IMR-90 (cell line): ENCODE data around the gene ZNF835. TPM values are rescaled to one million over a fixed set of nuclear protein-coding genes. Genes with fewer than 3 reads are reported as not detected.

Experiments used
- ATAC-seq: fragments of 200-7000 bp; cut with Tn5 transposase; 2 replicates; pipeline ENCODE4 v1.9.1; 2020; ENCODE audit warnings: low read depth, mild to moderate bottlenecking, moderate library complexity
- BruUV-seq: library from RNA; stranded (reverse); fragments of 400-500 nt; replicated peaks from 2 replicates; lab custom pipeline; 2021; lab: Mats Ljungman, UMichigan
- CTCF ChIA-PET: fragments of 300-600 bp; formaldehyde crosslinking; extraction: SDS; loops from one replicate; lab custom pipeline; 2021; ENCODE audit warnings: antibody characterized with exemption; lab: Yijun Ruan, JAX
- POLR2A ChIA-PET: fragments of 300-600 bp; sonication (Branson Sonifier 250); formaldehyde crosslinking; loops from one replicate; lab custom pipeline; 2022; ENCODE audit warnings: antibody characterized with exemption; ENCODE audit not compliant: unreplicated experiment; lab: Charles Lee
- DNase-seq: peaks from one replicate; pipeline ENCODE4 v3.0.0; 2013
- H2AFZ ChIP-seq: replicated peaks from 2 replicates; pipeline ENCODE3; 2013; ENCODE audit warnings: low read length, mild to moderate bottlenecking; ENCODE audit not compliant: poor library complexity
- H2AK5ac ChIP-seq: 2 replicates; pipeline ENCODE4 v1.6.1; 2013; ENCODE audit warnings: low read depth, low read length, inconsistent platforms
- H2AK9ac ChIP-seq: replicated peaks from 2 replicates; pipeline ENCODE3; 2013; ENCODE audit warnings: mild to moderate bottlenecking, low read depth, low read length, moderate library complexity; ENCODE audit not compliant: poor library complexity
- H2BK120ac ChIP-seq: 2 replicates; pipeline ENCODE4 v1.6.1; 2013; ENCODE audit warnings: low read depth, low read length, inconsistent platforms
- H2BK15ac ChIP-seq: 3 replicates; pipeline ENCODE4 v1.6.1; 2013; ENCODE audit warnings: low read depth, low read length, inconsistent platforms
- H2BK20ac ChIP-seq: 2 replicates; pipeline ENCODE4 v1.6.1; 2013; ENCODE audit warnings: low read depth, mild to moderate bottlenecking, inconsistent platforms, low read length, moderate library complexity
- H2BK5ac ChIP-seq: 2 replicates; pipeline ENCODE4 v1.6.1; 2013; ENCODE audit warnings: mild to moderate bottlenecking, low read depth, low read length, inconsistent platforms; ENCODE audit not compliant: poor library complexity, severe bottlenecking
- H3K14ac ChIP-seq: replicated peaks from 2 replicates; pipeline ENCODE4 v1.6.1; 2013; ENCODE audit warnings: low read depth, low read length, inconsistent platforms
- H3K18ac ChIP-seq: 2 replicates; pipeline ENCODE4 v1.6.1; 2013; ENCODE audit warnings: low read depth, low read length, control low read depth
- H3K23ac ChIP-seq: 2 replicates; pipeline ENCODE4 v1.6.1; 2013; ENCODE audit warnings: low read depth, low read length, inconsistent platforms
- H3K27ac ChIP-seq: 2 replicates; pipeline ENCODE4 v1.5.1; 2013; ENCODE audit warnings: mild to moderate bottlenecking, control low read depth, low read length; ENCODE audit not compliant: insufficient read depth
- H3K27me3 ChIP-seq: 2 replicates; pipeline ENCODE4 v1.6.1; 2013; ENCODE audit warnings: low read length; ENCODE audit not compliant: control insufficient read depth, insufficient read depth
- H3K36me3 ChIP-seq: 2 replicates; pipeline ENCODE4 v1.6.1; 2013; ENCODE audit warnings: low read length, mixed read lengths; ENCODE audit not compliant: control insufficient read depth, insufficient read depth
- H3K4ac ChIP-seq: 2 replicates; pipeline ENCODE4 v1.6.1; 2013; ENCODE audit warnings: low read depth, low read length, inconsistent platforms
- H3K4me1 ChIP-seq: 2 replicates; pipeline ENCODE4 v1.6.1; 2013; ENCODE audit warnings: low read length, mixed read lengths; ENCODE audit not compliant: control insufficient read depth, insufficient read depth
- H3K4me2 ChIP-seq: 2 replicates; pipeline ENCODE4 v1.6.1; 2013; ENCODE audit warnings: low read depth, mild to moderate bottlenecking, control low read depth, low read length, moderate library complexity
- H3K4me3 ChIP-seq: 2 replicates; pipeline ENCODE4 v1.5.1; 2013; ENCODE audit warnings: low read depth, mild to moderate bottlenecking, control low read depth, low read length, moderate library complexity; ENCODE audit not compliant: insufficient read depth
- H3K56ac ChIP-seq: 2 replicates; pipeline ENCODE4 v1.6.1; 2013; ENCODE audit warnings: low read length, inconsistent platforms; ENCODE audit not compliant: insufficient read depth; ENCODE audit errors: extremely low read depth
- H3K79me1 ChIP-seq, 2 experiments: 2 replicates each; pipeline ENCODE4 v1.6.1; 2013; ENCODE audit warnings: low read length in 2 of 2, inconsistent platforms in 1 of 2, low read depth in 1 of 2
- H3K9ac ChIP-seq: 2 replicates; pipeline ENCODE4 v1.6.1; 2013; ENCODE audit warnings: low read depth, low read length, control low read depth
- H3K9me1 ChIP-seq: 2 replicates; pipeline ENCODE4 v1.6.1; 2013; ENCODE audit warnings: low read length, inconsistent platforms; ENCODE audit not compliant: insufficient read depth
- H3K9me3 ChIP-seq: 2 replicates; pipeline ENCODE4 v1.6.1; 2013; ENCODE audit warnings: low read length; ENCODE audit not compliant: control insufficient read depth, insufficient read depth
- H4K20me1 ChIP-seq: 2 replicates; pipeline ENCODE4 v1.6.1; 2013; ENCODE audit warnings: low read length, inconsistent platforms; ENCODE audit not compliant: insufficient read depth
- H4K5ac ChIP-seq: 2 replicates; pipeline ENCODE4 v1.6.1; 2013; ENCODE audit warnings: mild to moderate bottlenecking, low read depth, low read length, control low read depth
- H4K8ac ChIP-seq, 2 experiments: 2 replicates each; pipeline ENCODE4 v1.6.1; 2013; ENCODE audit warnings: low read depth in 2 of 2, low read length in 2 of 2, control low read depth in 1 of 2, inconsistent platforms in 1 of 2
- H4K91ac ChIP-seq: 2 replicates; pipeline ENCODE4 v1.6.1; 2013; ENCODE audit warnings: low read depth, low read length, inconsistent platforms; ENCODE audit not compliant: insufficient read depth
- CEBPB ChIP-seq: IDR thresholded peaks from 2 replicates; pipeline ENCODE4 v1.6.1; 2012; ENCODE audit warnings: low read depth, low read length, improper control_type of control experiment
- CTCF ChIP-seq: conservative IDR thresholded peaks from 2 replicates; pipeline ENCODE4 v1.5.1; 2012; ENCODE audit warnings: mild to moderate bottlenecking, low read depth, low read length, improper control_type of control experiment
- FOS ChIP-seq: fragments of 150-350 bp; IDR thresholded peaks from 2 replicates; pipeline ENCODE4 v1.6.1; 2016; ENCODE audit warnings: low read depth, low read length
- MAZ ChIP-seq: IDR thresholded peaks from 2 replicates; pipeline ENCODE4 v1.6.1; 2012; ENCODE audit warnings: low read depth, mild to moderate bottlenecking, low read length, improper control_type of control experiment, moderate library complexity, borderline replicate concordance
- MXI1 ChIP-seq: IDR thresholded peaks from 2 replicates; pipeline ENCODE4 v1.6.1; 2012; ENCODE audit warnings: low read depth, mild to moderate bottlenecking, low read length, moderate library complexity, borderline replicate concordance
- NFE2L2 ChIP-seq: fragments of 150-350 bp; IDR thresholded peaks from 2 replicates; pipeline ENCODE4 v1.6.1; 2016; ENCODE audit warnings: low read depth, mild to moderate bottlenecking, low read length
- POLR2A ChIP-seq: IDR thresholded peaks from 2 replicates; pipeline ENCODE4 v1.6.1; 2012; ENCODE audit warnings: mild to moderate bottlenecking, low read depth, low read length
- RAD21 ChIP-seq: IDR thresholded peaks from 2 replicates; pipeline ENCODE4 v1.6.1; 2012; ENCODE audit warnings: low read length, improper control_type of control experiment
- RFX5 ChIP-seq: IDR thresholded peaks from 2 replicates; pipeline ENCODE4 v1.8.0; 2012; ENCODE audit warnings: low read depth, mild to moderate bottlenecking, low read length, moderate library complexity
- WGBS, 2 experiments: methylation state at CpG; one replicate each; pipeline versions ENCODE4 v1.1.5 to v1.1.7; 2013; ENCODE audit warnings: missing lambda C conversion rate in 2 of 2; ENCODE audit not compliant: insufficient read length in 1 of 2; ENCODE audit errors: extremely low coverage in 2 of 2; 5-methylcytosine and 5-hydroxymethylcytosine counted together
- dilution Hi-C: fragments of 300-500 bp; cut with HindIII; formaldehyde crosslinking; loops from one replicate; pipeline ENCODE4 v1.14.3; 2018; ENCODE audit warnings: low sequenced_read_pairs; ENCODE audit not compliant: unreplicated experiment
- in situ Hi-C: fragments of 300-500 bp; cut with MboI; formaldehyde crosslinking; loops from 3 replicates; pipeline ENCODE4 v1.14.3; 2019; ENCODE audit warnings: low sequenced_read_pairs, inconsistent platforms, mixed read lengths
- intact Hi-C: fragments of 100-400 bp; cut with micrococcal nuclease; formaldehyde crosslinking; loops from 2 replicates; pipeline ENCODE4 v1.10.0; 2022
- polyA plus RNA-seq, 3 experiments: library from polyadenylated mRNA; depleted of rRNA; stranded (reverse); fragments of >200 nt; gene quantifications; 2 replicates each; pipeline ENCODE4 v1.2.3, GENCODE V29; 2012; ENCODE audit warnings: low replicate concordance in 1 of 3
- total RNA-seq: library from RNA; depleted of rRNA; stranded (reverse); fragments of >200 nt; gene quantifications from 2 replicates; pipeline ENCODE4 v1.2.3, GENCODE V29; 2012
- TF ChIP-seq, protein P1 (sequence below): fragments of 150-350 bp; IDR thresholded peaks from 2 replicates; pipeline ENCODE4 v1.6.1; 2017; ENCODE audit warnings: mild to moderate bottlenecking, antibody characterized with exemption, low read length, low read depth
- TF ChIP-seq, protein P2 (sequence below): fragments of 150-350 bp; IDR thresholded peaks from 2 replicates; pipeline ENCODE4 v1.6.1; 2016; ENCODE audit warnings: low read depth, mild to moderate bottlenecking, low read length, moderate library complexity, borderline replicate concordance

The ZNF835 gene
- total and polyA plus RNA-seq, 2 of the 4 experiments (the other 2 are of a cell fraction): not detected

DNA sequence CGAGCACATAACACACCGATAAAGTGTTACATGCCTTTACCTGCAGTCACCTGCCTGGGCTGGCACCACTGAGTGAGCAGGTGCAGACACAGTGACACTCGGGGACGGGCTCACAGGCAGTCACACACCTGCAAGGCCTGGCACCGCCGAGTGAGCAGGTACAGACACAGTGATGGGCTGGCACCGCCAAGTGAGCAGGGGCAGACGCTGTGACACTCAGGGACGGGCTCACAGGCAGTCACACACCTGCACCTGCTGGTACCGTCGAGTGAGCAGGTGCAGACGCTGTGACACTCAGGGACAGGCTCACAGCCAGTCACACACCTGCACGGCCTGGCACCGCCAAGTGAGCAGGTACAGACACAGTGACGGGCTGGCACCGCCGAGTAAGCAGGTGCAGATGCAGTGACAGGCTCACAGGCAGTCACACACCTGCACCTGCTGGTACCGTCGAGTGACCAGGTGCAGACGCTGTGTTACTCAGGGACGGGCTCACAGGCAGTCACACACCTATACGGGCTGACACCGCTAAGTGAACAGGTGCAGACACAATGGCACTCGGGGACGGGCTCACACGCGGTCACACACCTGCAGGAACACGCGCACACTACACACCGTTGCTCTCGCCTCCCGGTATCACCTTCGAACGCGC is 470 bp downstream of the ZNF835 start:
- Histone ChIP-seq H4K20me1 (no peaks in the 10 kb centered on the region), H3K9me3 (peaks cover 44% of the 10 kb centered on the region), H3K9me1 (no peaks in the 10 kb centered on the region), H2BK20ac (no peak overlapping the region), H3K9ac (no peak overlapping the region), H3K27me3 (no peaks in the 10 kb centered on the region), H2AK9ac (no peak overlapping the region), H2BK15ac (no peak overlapping the region), H3K79me1 (no peaks in the 10 kb centered on the region), H3K36me3 (no peaks in the 10 kb centered on the region), H3K4ac (no peak overlapping the region), H4K91ac (no peak overlapping the region), H3K4me3 (no peak overlapping the region), H2BK5ac (no peak overlapping the region), H3K27ac (no peak overlapping the region), H2AFZ (peak overlapping the region; percentile 51), H3K4me1 (no peaks in the 10 kb centered on the region), H2BK120ac (no peak overlapping the region), H2AK5ac (no peak overlapping the region), H4K5ac (no peak overlapping the region), H4K8ac (no peak overlapping the region), H3K23ac (no peak overlapping the region), H3K18ac (no peak overlapping the region), H3K4me2 (no peak overlapping the region), H3K56ac (no peak overlapping the region), H3K14ac (no peak overlapping the region)
- in situ Hi-C loops: no loop called here
- intact Hi-C loops: no loop called here
- ChIA-PET CTCF (no interaction called here), POLR2A (no interaction called here)
- DNase-seq (no peak), ATAC-seq (no peak)
- no TSS peak for BruUV-seq
- TF ChIP-seq, protein P1, sequence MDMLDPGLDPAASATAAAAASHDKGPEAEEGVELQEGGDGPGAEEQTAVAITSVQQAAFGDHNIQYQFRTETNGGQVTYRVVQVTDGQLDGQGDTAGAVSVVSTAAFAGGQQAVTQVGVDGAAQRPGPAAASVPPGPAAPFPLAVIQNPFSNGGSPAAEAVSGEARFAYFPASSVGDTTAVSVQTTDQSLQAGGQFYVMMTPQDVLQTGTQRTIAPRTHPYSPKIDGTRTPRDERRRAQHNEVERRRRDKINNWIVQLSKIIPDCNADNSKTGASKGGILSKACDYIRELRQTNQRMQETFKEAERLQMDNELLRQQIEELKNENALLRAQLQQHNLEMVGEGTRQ: no peak
- TF ChIP-seq RFX5: no peak
- TF ChIP-seq POLR2A: no peak
- no peak for TF ChIP-seq CTCF
- no peak for TF ChIP-seq CEBPB
- no peak for TF ChIP-seq FOS
- TF ChIP-seq NFE2L2: no peak
- no peak for TF ChIP-seq RAD21
- no peak for TF ChIP-seq MAZ
- no peak for TF ChIP-seq MXI1
- TF ChIP-seq, protein P2, sequence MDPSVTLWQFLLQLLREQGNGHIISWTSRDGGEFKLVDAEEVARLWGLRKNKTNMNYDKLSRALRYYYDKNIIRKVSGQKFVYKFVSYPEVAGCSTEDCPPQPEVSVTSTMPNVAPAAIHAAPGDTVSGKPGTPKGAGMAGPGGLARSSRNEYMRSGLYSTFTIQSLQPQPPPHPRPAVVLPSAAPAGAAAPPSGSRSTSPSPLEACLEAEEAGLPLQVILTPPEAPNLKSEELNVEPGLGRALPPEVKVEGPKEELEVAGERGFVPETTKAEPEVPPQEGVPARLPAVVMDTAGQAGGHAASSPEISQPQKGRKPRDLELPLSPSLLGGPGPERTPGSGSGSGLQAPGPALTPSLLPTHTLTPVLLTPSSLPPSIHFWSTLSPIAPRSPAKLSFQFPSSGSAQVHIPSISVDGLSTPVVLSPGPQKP: no peak
- dilution Hi-C loops: no loop called here
- WGBS, 2 experiments: 39% methylated on average over 24 of the region's 35 CpGs; no CpG with 5 or more reads in 1 of the 2 experiments
